Endometrium (tissue), 2 donors: Measurements from ENCODE around the gene ZSCAN1.
"Not testable (repeated sequence)": the region's sequence is repeated elsewhere in the genome, so short reads cannot be mapped to it uniquely, and the experiment has no call there.

ENCODE experiments used
- FAIRE-seq: peaks from 2 replicates; lab custom pipeline; 2012; peaks lifted over from hg19 to GRCh38; lab: Jason Lieb, UNC
- donor health status: control.
- donor health status: control.

The ZSCAN1 gene

GRCh38 chr19:58033741-58034476 is at the start of gene ZSCAN1:
Gene ZSCAN1, plus strand, starts transcription at chr19:58034025. Its CDS starts 3,812 bp downstream, at chr19:58037837.
- peak; percentile 4 for FAIRE-seq

GRCh38 chr19:57992841-57993240 is 41.0 kb upstream of the ZSCAN1 start:
- no peak for FAIRE-seq

GRCh38 chr19:58000677-58001076 is 33.1 kb upstream of the ZSCAN1 start:
- no peak for FAIRE-seq

GRCh38 chr19:58001895-58002369 is 31.9 kb upstream of the ZSCAN1 start:
- no peak for FAIRE-seq

- no peak for FAIRE-seq
Observed at GRCh38 chr19:58002384-58003173, 31.2 kb upstream of the ZSCAN1 start, which contains the start of gene ZNF606. Gene ZNF606, minus strand, starts transcription at chr19:58002820. Its CDS starts 1,501 bp downstream, at chr19:58001319.

- no peak for FAIRE-seq
Observed at GRCh38 chr19:58003174-58003828, 30.5 kb upstream of the ZSCAN1 start.

- FAIRE-seq = no peak
Observed at GRCh38 chr19:58007285-58007684, 26.5 kb upstream of the ZSCAN1 start.

GRCh38 chr19:58008877-58009276 is 24.9 kb upstream of the ZSCAN1 start:
- not testable (repeated sequence) for FAIRE-seq

GRCh38 chr19:58009301-58009665 is 24.5 kb upstream of the ZSCAN1 start:
- FAIRE-seq = no peak

GRCh38 chr19:58009666-58010301 is 24.0 kb upstream of the ZSCAN1 start:
- peak; percentile 60 for FAIRE-seq

GRCh38 chr19:58010507-58010906 is 23.3 kb upstream of the ZSCAN1 start:
- no peak for FAIRE-seq

- no peak for FAIRE-seq
Observed at GRCh38 chr19:58014141-58014540, 19.7 kb upstream of the ZSCAN1 start.

- FAIRE-seq = no peak
Observed at GRCh38 chr19:58020129-58020528, 13.7 kb upstream of the ZSCAN1 start.

- peak; percentile 64 for FAIRE-seq
Observed at GRCh38 chr19:58021541-58022282, 12.1 kb upstream of the ZSCAN1 start.

GRCh38 chr19:58022283-58022660 is 11.6 kb upstream of the ZSCAN1 start:
- no peak for FAIRE-seq

GRCh38 chr19:58024661-58025060 is 9.2 kb upstream of the ZSCAN1 start:
- FAIRE-seq = no peak

- FAIRE-seq = no peak
Observed at GRCh38 chr19:58034477-58034793, 610 bp downstream of the ZSCAN1 start.

- FAIRE-seq = no peak
Observed at GRCh38 chr19:58035863-58036262, 2.0 kb downstream of the ZSCAN1 start.

GRCh38 chr19:58037927-58038687 is 4.3 kb downstream of the ZSCAN1 start:
- FAIRE-seq = no peak

GRCh38 chr19:58038688-58039204 is 4.9 kb downstream of the ZSCAN1 start:
- FAIRE-seq = no peak
